ENCODE data around the gene POLG2. TPM values are rescaled to one million over a fixed set of nuclear protein-coding genes. Genes with fewer than 3 reads are reported as not detected.

Gene POLG2
- total and polyA plus RNA-seq, 9 of the 15 experiments (the other 6 are each of a cell fraction or from before 2014, with no cell fraction given): 13.4 to 44.8 (median 37.0) TPM

DNA sequence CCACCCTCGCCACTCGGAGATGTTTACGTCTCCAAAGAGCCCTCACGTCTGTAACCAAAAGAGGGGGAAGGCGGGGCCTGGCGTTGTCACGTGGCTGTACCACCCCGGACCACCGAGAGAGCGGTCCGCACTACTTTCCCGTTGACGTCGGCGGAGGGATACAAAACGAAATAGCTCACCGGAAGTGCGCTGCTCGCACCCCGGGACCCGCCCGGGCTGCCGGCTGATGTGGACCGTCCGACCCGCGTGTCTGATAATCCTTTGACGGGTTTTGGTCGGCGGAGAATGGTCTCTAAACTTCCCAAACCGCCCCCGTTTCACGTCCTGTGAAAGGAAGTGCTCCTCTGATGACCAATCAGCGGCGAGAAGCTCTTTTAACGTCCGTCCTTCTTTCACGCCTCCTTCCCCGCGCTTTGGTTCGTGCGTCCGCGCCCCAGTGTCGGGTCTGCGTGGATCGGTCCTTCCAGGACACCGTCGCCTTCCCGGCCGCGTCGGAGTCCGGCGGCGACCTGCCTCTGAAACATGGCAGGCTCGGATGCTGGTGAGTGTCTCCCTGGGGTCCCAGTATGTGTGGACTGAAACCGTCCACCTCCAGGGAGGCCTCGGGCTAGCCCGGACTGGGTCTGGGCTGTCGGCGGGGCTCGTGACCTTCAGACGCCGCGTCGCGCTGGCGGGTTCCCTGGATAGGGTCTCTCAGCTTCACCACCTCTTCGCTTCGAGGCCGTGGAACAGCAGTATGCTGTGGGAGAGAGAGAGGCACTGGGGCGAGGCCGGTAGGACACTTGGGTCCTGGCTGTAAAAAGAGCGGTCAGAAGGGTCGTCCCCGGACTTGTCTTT, 9.9 kb upstream of the POLG2 start, which contains the start of gene CEP95 (continued):
- TF ChIP-seq, protein P1, sequence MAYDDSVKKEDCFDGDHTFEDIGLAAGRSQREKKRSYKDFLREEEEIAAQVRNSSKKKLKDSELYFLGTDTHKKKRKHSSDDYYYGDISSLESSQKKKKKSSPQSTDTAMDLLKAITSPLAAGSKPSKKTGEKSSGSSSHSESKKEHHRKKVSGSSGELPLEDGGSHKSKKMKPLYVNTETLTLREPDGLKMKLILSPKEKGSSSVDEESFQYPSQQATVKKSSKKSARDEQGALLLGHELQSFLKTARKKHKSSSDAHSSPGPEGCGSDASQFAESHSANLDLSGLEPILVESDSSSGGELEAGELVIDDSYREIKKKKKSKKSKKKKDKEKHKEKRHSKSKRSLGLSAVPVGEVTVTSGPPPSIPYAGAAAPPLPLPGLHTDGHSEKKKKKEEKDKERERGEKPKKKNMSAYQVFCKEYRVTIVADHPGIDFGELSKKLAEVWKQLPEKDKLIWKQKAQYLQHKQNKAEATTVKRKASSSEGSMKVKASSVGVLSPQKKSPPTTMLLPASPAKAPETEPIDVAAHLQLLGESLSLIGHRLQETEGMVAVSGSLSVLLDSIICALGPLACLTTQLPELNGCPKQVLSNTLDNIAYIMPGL (CRISPR knock-in tag; IDR thresholded peaks at IDR 0.05): peak; percentile 89; the same call in 1 of the 2 replicates
- TF ChIP-seq NCOA2 (IDR thresholded peaks at IDR 0.05; ENCODE audit: partially characterized antibody in 2 of 2): no peak
- TF ChIP-seq SMC3 (conservative IDR thresholded peaks at IDR 0.05; ENCODE audit: insufficient read depth, low read depth, low read length): no peak
- TF ChIP-seq, protein P2, sequence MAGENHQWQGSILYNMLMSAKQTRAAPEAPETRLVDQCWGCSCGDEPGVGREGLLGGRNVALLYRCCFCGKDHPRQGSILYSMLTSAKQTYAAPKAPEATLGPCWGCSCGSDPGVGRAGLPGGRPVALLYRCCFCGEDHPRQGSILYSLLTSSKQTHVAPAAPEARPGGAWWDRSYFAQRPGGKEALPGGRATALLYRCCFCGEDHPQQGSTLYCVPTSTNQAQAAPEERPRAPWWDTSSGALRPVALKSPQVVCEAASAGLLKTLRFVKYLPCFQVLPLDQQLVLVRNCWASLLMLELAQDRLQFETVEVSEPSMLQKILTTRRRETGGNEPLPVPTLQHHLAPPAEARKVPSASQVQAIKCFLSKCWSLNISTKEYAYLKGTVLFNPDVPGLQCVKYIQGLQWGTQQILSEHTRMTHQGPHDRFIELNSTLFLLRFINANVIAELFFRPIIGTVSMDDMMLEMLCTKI (IDR thresholded peaks at IDR 0.05; ENCODE audit: partially characterized antibody): no peak
- TF ChIP-seq TEAD1 (CRISPR knock-in tag; IDR thresholded peaks at IDR 0.05): peak in 1 of 2 experiments; percentile 74; a peak in 2 of 4 replicates
- TF ChIP-seq ZNF12 (CRISPR knock-in tag; IDR thresholded peaks at IDR 0.05): peak; percentile 69; the same call in 1 of the 2 replicates
- TF ChIP-seq XRCC4 (IDR thresholded peaks at IDR 0.05; ENCODE audit: extremely low read depth, insufficient read depth, insufficient read length): no peak
- TF ChIP-seq L3MBTL2 (IDR thresholded peaks at IDR 0.05): peak; percentile 98
- TF ChIP-seq, protein P3, sequence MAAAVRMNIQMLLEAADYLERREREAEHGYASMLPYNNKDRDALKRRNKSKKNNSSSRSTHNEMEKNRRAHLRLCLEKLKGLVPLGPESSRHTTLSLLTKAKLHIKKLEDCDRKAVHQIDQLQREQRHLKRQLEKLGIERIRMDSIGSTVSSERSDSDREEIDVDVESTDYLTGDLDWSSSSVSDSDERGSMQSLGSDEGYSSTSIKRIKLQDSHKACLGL (CRISPR knock-in tag; IDR thresholded peaks at IDR 0.05; ENCODE audit: borderline replicate concordance, poor library complexity, severe bottlenecking): peak; percentile 23
- TF ChIP-seq U2AF1 (optimal IDR thresholded peaks at IDR 0.05; ENCODE audit: low read depth, low read length): no peak
- no peak for TF ChIP-seq ZNF57 (CRISPR knock-in tag; IDR thresholded peaks at IDR 0.05)
- TF ChIP-seq MYBL2 (IDR thresholded peaks at IDR 0.05; ENCODE audit: low read depth): peak; percentile 69
- TF ChIP-seq MYBL2 (CRISPR knock-in tag; IDR thresholded peaks at IDR 0.05; ENCODE audit: borderline replicate concordance): no peak
- no peak for TF ChIP-seq ZNF668 (CRISPR knock-in tag; IDR thresholded peaks at IDR 0.05)
- no peak for TF ChIP-seq HEY1 (CRISPR knock-in tag; IDR thresholded peaks at IDR 0.05; ENCODE audit: borderline replicate concordance)
- TF ChIP-seq ZZZ3 (IDR thresholded peaks at IDR 0.05): 0 out of 2 replicates have a peak, but pooled peaks have one; percentile 38
- TF ChIP-seq, protein P4, sequence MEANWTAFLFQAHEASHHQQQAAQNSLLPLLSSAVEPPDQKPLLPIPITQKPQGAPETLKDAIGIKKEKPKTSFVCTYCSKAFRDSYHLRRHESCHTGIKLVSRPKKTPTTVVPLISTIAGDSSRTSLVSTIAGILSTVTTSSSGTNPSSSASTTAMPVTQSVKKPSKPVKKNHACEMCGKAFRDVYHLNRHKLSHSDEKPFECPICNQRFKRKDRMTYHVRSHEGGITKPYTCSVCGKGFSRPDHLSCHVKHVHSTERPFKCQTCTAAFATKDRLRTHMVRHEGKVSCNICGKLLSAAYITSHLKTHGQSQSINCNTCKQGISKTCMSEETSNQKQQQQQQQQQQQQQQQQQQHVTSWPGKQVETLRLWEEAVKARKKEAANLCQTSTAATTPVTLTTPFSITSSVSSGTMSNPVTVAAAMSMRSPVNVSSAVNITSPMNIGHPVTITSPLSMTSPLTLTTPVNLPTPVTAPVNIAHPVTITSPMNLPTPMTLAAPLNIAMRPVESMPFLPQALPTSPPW (CRISPR knock-in tag; IDR thresholded peaks at IDR 0.05): peak; percentile 82
- TF ChIP-seq PHF20 (IDR thresholded peaks at IDR 0.05; ENCODE audit: partially characterized antibody): peak; percentile 54
